GM19468 (cell line): Measurements from ENCODE around the gene GATAD2A.
"Not testable (repeated sequence)": the region's sequence is repeated elsewhere in the genome, so short reads cannot be mapped to it uniquely, and the experiment has no call there.

Experiments used
- ATAC-seq: cut with Tn5 transposase; IDR thresholded peaks from one replicate; pipeline ENCODE4 v1.9.1; 2021; ENCODE audit warnings: mild to moderate bottlenecking, moderate library complexity, moderate number of reproducible peaks; ENCODE audit not compliant: unreplicated experiment; ENCODE audit errors: extremely low read depth

GATAD2A gene

DNA sequence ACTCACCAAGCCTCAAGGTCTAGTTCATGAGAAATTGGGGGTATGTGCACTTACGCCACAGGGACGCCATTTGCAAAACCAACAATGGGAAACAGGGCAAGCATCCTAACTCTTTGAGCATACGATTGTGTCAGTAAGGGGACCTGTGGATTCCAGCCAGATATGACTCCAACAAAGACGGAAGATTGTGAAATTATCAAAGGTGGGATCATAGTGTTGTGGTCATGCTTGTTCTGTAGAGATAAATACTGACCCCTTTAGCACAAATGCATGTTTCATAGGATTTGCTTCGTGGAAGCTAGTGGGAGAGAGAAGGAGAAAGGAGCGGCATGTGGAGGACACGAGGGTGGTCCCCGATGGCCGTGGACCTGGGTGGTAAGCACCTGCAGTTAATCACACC, 37.8 kb downstream of the GATAD2A start:
- ATAC-seq, result no peak

DNA sequence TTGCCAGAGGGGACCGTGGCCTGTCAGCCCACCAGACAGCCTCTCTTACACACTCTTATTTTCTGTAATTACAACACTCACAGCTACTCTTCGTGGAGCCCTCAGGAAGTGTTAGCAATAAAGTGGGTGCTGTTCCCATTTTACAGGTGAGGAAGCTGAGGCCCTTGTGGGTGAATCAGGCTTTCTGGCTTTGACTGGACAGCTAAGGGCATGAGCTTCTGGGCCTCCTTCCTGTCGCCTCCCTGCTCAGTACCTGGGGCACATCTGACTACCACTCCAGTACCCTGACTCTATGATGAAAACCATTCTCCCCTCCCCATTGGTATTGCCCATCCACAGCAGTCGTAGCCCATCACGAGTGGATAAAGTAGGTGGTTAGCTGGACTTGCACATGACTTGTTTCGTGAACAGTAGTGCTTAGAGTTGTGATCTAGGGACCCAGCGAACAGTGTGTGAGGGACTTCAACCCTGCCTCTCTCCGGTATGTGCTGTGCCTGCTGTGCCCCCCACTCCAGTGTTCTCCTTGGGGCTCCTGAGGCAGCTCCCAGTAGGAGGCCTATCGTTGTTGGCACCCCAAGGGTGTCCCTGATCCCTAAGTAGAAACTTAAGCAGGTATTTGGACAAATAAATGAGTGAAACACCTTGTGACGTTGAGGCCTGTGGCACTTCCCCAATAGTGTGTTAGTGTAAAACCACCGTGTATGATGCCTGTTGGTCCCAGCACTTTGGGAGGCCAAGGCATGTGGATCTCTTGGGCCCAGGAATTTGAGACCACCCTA, 38.6 kb downstream of the GATAD2A start:
- no peak for ATAC-seq

DNA sequence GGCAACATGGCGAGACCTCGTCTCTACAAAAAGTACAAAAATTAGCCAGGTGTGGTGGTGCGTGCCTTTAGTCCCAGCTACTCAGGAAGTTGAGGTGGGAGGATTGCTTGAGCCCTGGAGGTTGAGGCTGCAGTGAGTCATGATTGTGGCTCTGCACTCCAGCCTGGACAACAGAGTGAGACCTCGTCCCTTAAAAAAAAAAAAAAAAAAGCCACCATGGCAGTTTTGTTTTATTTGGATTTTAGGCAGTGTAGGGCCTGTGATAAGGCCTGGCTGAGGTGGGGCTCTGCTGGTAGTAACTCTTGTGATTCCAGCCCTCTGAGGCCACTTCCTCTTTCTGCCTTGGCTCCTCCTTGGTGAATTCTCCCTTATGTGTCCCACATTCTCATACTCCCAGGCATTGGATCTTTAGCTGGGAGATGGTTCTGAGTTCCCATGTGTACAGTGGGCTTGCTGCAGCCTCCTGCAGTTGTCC, 39.2 kb downstream of the GATAD2A start:
- ATAC-seq, result no peak

DNA sequence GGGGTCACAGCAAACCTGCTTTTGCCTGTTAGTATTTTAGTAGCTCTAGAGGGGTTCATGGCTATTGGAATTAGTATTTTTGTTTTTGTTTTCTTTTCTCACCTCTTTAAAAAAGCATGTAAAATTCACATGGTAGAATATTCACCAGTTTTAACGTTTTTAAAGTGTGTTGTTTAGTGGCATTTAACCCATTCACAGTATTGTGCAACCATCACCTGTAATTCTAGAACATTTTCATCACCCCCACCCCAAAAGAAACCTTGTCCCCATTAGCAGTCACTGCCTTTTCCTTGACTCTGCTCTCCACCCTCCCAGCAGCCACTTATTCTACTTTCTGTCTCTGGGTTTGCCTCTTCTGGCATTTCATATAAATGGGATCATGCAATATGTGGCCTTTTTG, 39.8 kb downstream of the GATAD2A start:
- ATAC-seq, result no peak

DNA sequence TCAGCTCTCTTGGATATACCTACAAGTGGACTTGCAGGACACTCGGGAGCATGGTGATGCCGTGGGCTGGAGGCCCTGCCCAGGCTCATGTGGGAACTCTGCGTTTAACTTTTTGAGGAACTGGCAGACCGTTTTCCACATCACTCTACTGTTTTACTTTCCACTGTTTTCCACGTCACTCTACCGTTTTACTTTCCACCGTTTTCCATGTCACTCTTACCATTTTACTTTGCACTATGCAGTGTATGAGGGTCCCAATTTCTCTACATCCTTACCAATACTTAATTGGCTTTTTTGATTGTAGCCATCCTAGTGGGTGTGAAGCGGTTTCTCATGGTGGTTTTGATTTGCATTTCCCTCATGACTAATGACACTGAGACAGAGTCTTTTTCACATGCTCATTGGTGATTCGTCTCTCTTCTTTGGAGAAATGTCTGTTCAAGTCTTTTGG, 40.5 kb downstream of the GATAD2A start:
- no peak for ATAC-seq

DNA sequence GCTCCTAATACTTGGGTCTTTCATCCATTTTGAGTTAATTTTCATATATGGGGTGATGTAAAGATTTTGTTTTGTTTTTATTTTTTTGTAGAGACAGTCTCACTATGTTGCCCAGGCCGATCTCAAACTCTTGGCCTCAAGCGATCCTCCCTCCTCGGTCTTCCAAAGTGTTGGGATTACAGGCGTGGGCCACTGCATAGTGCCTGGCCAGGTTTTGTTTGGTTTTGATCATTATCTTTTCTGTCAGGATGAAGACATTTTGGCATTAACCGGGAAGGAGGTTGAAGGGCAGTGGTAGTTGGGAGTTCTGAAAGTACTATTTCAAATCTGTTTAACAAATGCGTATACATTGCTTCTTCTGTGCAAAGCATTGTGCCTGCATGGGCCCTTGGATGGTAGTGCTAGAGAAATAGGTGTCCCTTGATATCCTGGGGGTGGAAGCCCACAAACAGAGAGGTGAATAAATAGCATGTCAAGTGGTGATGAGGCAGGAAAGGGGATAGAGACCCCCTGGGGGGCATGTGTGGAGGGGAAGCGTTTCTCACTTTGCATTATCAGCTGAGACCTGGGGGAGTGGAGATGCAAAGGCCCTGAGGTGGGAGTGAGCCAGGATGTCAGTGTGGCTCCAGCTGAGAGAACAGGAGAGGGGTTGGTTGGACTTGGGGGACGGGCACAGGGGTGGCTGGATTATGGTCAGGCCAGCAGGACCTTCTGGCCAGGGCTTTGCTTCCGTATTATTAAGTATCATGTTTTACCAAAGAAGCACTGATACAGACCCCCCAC, 41.4 kb downstream of the GATAD2A start:
- no peak for ATAC-seq

DNA sequence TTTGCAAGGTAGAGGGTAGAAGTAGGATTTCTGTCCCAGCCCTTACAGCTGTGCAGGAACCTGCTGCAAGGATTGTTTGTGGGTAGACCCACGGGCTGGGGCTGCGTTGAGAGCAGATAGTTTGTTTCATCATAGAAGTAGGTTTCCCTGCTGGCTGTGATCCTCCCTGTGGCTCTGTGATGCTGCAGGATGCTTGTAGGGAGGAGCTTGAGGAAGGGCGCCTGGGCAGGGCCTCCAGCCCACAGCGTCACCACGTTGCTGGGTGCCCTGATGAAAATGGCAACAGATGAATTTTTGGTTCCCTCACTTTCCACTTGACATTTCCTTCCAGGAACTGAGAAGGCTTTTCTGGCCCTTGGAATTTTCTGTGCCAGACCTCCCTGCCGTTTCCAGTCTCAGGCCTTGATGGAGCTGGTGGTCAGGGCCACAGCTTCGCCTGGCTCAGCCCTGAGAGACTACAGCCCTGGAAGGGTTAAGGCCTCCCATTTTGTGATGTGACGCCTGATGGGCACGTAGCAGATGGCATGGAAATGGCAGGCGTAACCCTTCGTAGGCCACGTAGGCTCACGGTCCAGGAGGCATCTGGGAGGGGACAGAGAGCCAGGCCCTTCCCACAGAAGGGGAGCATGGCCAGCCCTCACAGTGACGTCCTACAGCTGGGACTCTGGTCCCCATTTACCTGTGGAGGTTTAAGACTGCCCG, 42.2 kb downstream of the GATAD2A start:
- no peak for ATAC-seq

DNA sequence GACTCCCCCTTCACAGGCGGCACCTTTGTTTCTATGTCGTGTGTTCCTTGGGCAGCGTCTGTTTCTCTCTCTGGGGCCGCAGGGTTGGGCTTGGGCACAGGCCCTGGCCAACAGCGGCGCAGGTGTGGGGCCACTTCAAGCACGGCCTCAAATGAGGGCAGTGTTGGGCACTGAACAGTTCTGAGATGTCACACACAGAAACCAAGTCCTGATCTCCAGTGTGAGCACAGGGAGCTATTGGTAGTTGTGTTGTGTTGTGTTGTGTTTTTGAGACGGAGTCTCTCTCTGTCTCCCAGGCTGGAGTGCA, 42.7 kb downstream of the GATAD2A start:
- ATAC-seq, result no peak

DNA sequence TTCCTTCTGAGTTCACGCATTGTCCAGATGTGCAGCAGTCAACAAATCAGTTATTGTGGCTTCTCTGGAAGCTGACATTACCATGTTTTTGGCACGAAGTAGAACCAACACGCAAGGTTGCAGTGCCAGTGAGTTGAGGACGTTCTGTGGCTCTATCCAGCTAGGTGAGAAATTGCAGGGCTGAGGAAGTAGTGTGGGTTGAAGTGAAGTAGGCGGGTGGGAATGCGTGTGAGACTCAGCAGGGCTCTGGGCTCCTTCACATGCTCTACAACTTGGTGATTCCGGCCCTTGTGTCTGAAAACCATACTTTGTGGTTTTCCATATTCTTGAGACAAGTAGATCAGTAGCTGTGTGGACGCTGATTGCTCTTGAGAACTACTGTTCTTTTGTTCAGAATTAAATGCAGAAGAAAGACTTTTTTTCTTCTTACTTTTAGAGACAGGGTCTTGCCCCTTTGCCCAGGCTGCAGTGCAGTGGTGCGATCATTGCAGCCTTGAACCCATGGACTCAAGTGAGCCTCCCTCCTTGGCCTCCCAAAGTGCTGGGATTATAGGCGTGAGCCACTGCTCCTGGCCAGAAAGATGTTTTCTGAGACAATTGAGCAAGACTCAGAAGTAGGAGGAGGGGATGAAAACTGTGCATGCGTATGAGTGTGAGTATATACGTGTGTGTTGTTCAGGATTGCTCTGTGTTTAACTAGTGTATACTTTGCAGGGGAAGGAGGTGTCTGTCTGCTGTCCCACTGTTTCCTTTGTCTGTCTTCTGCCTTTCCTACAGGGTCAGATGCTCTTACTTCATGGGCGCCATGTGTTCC, 46.2 kb downstream of the GATAD2A start:
- no peak for ATAC-seq

DNA sequence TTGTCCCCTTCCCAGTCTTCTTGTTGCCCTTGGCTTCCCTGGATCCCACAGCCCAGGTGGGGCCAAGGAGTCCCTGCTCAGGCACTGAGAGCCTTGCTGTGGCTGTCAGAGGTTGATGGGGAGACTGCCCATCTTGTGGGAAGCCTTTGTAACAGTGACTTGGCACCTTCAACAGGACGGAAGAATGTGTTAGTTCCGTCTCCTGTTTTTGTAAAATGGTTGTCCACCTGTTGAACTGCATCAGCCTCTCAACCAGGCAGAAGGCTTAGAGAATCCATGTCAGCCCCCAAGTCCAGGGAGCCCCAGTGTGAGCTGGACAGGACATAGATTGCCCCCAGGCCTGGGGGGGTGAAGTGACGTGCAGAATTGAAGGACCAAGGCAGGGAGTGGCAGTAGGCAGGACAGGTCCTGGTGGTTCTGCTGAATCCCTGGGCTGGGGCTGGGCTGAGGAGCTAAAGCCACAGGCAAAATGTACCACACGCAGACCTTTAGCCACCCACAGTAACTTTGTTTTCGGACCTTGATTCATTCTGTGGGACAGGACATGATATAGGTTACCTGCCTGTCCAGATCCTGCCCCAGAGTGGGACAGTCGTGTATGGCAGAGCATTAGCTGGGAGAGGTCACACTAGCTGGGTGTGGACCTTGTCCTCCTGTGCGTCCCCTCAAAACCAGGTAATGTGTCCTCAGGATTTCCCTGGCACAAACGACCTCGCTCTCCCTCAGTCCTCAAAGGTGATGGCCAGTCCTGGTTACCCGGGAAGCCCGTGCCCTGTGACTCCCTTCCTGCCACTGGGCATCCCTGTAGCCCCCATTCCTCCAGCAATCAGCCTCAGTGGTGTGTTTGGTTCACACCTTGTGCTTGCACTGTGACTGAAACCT, 47.0 kb downstream of the GATAD2A start:
- no peak for ATAC-seq

DNA sequence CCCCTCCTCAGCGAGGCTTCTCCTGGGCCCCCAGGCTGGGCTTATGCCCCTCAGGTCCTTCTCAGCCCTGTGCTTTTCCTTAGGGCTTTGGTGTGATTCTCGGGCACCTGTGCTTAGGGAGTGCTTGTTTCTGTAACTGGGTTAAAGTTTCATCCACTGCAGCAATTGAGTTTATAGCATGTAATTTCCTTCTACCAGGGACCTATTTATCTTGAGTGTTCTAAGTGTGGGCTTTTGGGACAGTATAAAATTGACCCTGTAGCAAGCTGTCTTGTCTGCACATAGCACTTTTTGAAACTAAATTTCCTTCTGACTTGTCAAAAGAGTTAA, 47.6 kb downstream of the GATAD2A start:
- no peak for ATAC-seq

DNA sequence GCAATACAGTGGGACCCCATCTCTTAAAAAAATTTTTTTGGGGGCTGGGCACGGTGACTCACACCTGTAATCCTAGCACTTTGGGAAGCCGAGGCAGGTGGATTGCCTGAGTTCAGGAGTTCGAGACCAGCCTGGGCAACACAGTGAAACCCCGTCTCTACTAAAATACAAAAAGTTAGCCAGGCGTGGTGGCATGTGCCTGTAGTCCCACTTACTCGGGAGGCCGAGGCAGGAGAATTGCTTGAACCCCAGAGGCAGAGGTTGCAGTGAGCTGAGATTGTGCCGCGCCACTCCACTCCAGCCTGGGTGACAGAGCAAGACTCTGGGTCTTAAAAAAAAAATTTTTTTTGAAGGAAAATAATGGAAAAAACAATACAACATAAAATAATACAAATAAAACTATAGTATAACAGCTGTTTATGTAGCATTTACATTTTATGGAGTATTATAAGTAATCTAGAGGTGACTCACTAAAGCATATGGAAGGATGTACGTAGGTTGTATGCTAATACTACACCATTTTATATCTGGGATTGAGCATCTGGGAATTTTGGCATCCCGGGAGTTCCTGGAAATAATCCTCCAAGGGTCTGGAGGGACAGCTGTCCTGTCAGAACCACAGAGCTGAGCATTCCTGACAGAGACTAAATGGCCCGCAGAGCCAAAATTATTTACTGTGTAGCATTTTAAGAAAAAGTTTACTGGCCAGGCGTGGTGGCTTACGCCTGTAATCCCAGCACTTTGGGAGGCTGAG, 49.9 kb downstream of the GATAD2A start:
- ATAC-seq, result not testable (repeated sequence)

DNA sequence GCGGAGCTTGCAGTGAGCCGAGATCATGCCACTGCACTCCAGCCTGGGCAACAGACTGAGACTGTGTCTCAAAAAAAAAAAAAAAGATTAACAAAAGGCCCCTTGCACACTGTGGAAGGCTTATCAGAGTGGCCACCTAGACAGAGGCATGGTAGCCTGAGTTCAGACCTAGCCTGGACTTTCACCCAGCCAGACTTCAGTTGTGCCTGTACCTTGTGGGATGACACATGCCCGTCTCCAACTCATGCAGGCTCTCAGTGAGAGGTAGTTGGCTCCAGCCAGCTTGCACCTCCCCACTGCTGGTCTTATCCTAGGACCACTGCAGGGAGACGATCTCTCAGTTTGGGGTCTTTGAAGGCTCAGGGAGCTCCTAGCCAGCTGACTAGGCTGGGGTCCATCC, 52.2 kb downstream of the GATAD2A start:
- no peak for ATAC-seq

DNA sequence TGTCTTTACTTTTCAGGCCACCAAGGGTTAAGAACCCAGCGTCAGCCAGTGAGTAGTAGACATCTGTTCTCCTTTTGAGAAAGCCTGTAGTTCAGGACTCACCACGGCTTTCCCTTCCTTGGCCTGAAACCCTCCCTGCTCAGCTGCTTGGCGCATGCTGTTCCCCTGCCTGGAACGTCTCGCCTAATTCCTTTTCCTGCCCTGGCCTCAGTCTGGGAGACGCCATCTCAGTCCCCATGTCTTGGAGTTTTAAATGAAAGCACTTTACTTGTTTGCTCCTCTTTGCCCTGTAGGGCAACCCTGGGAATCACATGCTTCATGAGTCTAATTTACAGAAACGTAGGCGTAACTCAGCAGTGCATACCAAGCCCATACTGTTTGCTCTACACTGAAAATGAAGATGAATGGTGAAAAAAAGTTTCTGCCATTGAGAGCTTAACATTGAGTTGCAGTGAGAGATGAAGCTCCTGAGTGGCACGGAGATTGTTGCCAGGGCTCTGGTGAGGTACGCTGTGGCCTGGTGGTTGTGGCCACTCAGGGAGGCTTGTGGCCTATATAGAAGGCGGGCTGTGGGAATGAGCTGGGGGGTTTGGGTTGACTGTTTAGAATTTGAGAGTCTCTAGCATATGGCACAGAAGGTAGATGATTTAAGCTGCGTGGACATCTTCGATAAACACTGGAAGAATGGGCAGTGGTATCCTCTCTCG, 52.8 kb downstream of the GATAD2A start:
- no peak for ATAC-seq

DNA sequence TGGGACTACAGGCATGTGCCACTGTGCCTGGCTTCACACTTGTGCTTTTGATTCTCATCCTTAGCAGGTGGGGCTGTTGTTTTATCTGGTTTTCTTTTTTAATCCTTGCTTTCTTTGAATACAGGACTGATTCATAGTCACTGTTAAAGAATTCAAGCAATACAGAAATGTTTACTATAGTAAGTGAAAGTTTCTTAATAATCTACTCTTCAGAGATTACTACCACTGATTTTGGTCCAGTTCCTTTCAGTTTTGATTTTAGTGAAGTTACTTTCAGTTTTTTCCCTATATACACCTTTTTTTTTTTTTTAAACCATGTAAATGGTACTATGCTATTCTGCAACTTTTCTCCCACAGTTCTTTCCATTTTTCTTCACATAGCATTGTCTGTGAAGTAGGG, 53.6 kb downstream of the GATAD2A start:
- no peak for ATAC-seq

DNA sequence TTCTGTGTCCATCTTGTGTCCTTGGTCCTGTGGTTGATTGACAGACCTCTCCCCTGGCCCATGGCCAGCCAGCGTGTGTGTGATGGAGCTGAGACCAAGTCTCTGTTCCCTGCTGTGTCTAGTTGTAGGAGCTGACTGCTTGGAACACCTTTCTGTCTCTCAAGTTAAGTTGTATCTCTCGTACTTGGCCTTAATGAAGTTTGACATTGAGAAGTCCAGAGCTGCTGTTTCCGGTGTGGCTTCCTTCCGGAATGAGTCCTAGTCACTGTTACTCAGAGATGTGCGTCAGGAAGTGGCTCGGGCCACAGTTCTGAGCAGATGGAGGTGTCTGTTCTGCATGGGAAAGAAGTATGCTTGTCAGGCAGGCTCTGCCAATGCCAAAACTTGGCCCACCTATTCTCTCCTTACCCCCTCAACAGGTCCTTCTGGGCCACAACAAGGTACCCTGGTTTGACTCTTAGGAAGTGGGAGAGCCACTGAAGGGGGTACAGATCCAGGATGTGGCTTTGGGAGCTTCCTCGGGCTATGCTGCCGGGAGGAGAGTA, 54.3 kb downstream of the GATAD2A start:
- ATAC-seq, result no peak

DNA sequence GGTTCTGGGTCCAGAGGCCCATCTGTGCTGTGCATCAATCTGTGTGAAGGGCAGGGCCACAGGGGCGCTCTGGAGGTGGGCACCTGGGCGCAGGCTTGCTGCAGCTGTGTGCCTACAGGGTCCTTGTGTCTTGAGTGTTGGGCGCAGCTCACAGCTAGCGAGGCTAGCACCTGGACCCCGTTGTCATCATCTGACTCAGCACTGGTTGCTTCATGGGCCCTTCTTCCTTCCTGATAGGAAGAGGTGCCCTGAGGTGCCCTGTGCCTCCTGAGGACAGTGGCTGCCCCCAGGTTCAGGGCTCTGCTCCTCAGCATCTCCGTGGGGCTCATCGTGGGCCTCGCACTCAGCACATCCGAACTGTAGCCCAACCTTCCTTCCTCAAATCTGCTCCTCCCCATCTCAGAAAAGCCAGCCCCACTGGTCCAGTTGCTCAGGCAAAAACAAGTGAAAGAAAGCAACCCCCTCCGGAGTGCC, 54.8 kb downstream of the GATAD2A start:
- no peak for ATAC-seq
